HUES64 (cell line): ENCODE measurements around the gene SAT1. TPM values are rescaled to one million over a fixed set of nuclear protein-coding genes. Genes with fewer than 3 reads are reported as not detected.
"Not testable (repeated sequence)": the region's sequence is repeated elsewhere in the genome, so short reads cannot be mapped to it uniquely, and the experiment has no call there.

Experiments used
- H3K27ac ChIP-seq: 2 replicates; pipeline ENCODE4 v1.7.0; 2013; ENCODE audit warnings: low read depth, low read length, inconsistent platforms
- H3K27me3 ChIP-seq: 2 replicates; pipeline ENCODE4 v1.6.1; 2013; ENCODE audit warnings: mild to moderate bottlenecking, low read length; ENCODE audit not compliant: insufficient read depth
- H3K36me3 ChIP-seq: 2 replicates; pipeline ENCODE4 v1.6.1; 2013; ENCODE audit warnings: mild to moderate bottlenecking, low read length; ENCODE audit not compliant: insufficient read depth
- H3K4me1 ChIP-seq: 2 replicates; pipeline ENCODE4 v1.6.1; 2013; ENCODE audit warnings: mild to moderate bottlenecking, low read length, moderate library complexity; ENCODE audit not compliant: insufficient read depth
- H3K4me3 ChIP-seq: 2 replicates; pipeline ENCODE4 v1.5.1; 2013; ENCODE audit warnings: mild to moderate bottlenecking, low read length, moderate library complexity
- H3K9ac ChIP-seq: 2 replicates; pipeline ENCODE4 v1.6.1; 2013; ENCODE audit warnings: mild to moderate bottlenecking, low read depth, low read length
- H3K9me3 ChIP-seq: 2 replicates; pipeline ENCODE4 v1.6.1; 2013; ENCODE audit warnings: low read depth, low read length; ENCODE audit not compliant: insufficient read depth
- WGBS: fragments of 150-250, 120-280 bp; methylation state at CpG from one replicate; pipeline ENCODE4 v1.1.7; 2013; ENCODE audit warnings: missing lambda C conversion rate; 5-methylcytosine and 5-hydroxymethylcytosine counted together
- polyA plus RNA-seq, 2 experiments: library from polyadenylated mRNA; stranded (reverse); fragments of 50-300 nt; gene quantifications; one replicate each; pipeline ENCODE4 v1.2.3, GENCODE V29; 2013

SAT1 gene
- polyA plus RNA-seq (2013, experiment 1 of 2): 46.4 TPM
- 70.9 TPM for polyA plus RNA-seq (2013, experiment 2 of 2)

DNA sequence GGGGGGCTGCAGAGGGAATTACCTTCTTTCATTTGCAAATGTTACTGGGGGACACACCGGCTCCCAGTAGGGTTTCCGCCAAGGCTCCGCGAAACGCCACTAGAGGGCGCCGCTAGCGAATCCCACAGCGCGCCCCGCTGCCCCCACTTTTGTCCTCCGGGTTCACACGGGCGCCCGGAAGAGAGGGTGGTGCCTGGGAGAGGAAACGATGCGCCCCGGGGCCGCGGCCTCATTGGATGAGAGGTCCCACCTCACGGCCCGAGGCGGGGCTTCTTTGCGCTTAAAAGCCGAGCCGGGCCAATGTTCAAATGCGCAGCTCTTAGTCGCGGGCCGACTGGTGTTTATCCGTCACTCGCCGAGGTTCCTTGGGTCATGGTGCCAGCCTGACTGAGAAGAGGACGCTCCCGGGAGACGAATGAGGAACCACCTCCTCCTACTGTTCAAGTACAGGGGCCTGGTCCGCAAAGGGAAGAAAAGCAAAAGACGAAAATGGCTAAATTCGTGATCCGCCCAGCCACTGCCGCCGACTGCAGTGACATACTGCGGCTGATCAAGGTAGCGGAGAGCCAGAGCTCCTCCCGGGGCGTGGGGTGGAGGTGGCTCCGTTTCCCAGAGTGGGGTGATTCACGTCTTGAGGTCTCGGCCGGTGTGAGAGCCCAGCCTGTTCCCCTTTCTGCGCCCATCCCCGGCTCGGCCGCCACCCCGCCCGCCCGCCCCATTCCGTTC is at the start of gene SAT1:
SAT1 (plus strand) TSS at position 311 of the 726 bp plus-strand sequence; CDS start at position 490, 179 bp downstream.
- peak within 1 kb of the TSS; percentile 86 for H3K4me3 ChIP-seq
- no peak within 1 kb of the TSS; the same call in none of the 2 replicates for H3K27ac ChIP-seq
- no peaks in the 10 kb centered on the region for H3K27me3 ChIP-seq
- H3K36me3 ChIP-seq: peaks cover 21% of the 10 kb centered on the region
- H3K9me3 ChIP-seq: no peaks in the 10 kb centered on the region
- under 1% methylated on average over 47 of the region's 58 CpGs for WGBS
- H3K9ac ChIP-seq: peak within 1 kb of the TSS; percentile 66
- no peaks in the 10 kb centered on the region; the same call in 1 of the 2 replicates for H3K4me1 ChIP-seq

DNA sequence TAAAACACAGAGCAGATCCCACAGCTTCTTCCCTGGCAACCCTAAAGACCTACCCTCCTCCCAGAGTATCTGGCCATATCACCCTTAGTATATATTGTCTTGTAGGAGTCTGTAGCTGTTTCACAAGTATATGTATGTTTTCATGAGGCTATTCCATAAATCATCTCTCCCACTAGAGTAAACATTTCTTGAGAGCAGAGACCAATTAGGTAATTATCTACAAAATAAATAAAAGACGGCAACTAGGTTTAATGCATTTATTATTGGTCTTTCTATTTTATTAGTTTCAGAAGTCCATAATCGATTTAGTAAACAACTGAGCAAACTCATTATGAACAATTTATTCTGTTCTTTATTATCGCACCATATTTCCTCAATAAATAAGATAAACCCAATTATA is 46.9 kb upstream of the SAT1 start:
- no peaks in the 10 kb centered on the region for H3K27me3 ChIP-seq
- H3K4me1 ChIP-seq: no peaks in the 10 kb centered on the region
- peaks cover 12% of the 10 kb centered on the region for H3K36me3 ChIP-seq
- no CpG with 5 or more reads among the region's 3 CpGs for WGBS
- no peak overlapping the region for H3K9ac ChIP-seq
- H3K4me3 ChIP-seq: no peak overlapping the region
- no peak overlapping the region for H3K27ac ChIP-seq
- no peaks in the 10 kb centered on the region for H3K9me3 ChIP-seq

DNA sequence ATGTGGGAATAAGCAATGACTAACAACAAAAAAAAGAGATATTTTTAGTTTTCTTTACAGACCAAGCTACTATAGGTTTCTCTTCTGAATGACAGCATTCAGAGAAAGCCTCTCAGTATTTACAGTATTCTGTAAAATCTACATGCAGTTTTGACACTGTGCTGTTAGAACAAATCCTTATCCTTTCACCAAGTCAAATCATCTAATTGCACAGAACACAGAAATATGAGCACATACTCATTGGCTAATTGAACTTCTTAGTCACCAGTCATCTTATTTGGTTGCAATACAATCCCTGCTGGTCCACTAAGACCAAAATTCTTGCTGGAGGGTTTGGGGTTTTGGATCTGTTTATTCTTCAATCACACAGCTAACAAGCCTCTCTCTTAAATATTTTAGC is 45.6 kb upstream of the SAT1 start:
- Histone ChIP-seq H3K9me3 (no peaks in the 10 kb centered on the region), H3K27ac (no peak overlapping the region), H3K4me1 (no peaks in the 10 kb centered on the region), H3K36me3 (peaks cover 7% of the 10 kb centered on the region; the same call in 1 of the 2 replicates), H3K9ac (no peak overlapping the region), H3K4me3 (no peak overlapping the region), H3K27me3 (no peaks in the 10 kb centered on the region)

DNA sequence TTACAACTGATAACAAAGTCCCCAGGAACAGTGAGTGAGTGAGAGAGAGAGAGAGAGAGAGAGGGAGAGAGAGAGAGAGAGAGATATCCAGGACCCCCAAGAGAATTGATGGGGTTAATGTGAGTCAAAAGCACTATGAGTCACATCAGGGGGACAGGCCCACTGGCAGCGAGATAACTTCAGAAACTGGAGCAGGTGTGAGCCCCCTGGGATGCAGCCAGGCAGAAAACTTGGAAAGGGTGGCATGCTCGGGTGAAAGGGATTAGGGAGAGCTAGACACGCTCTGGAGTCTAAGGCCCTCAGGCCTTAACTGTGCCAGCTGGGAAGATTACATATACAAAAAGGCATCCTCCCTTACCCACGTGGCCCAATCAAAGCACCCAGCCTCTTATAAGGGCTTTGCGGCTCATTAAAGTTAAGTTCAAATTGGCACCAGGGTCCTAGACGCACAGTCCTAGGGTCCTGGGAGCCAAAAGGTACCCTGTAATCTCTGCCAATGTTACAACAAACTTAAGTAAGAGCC is 40.7 kb upstream of the SAT1 start:
- no peaks in the 10 kb centered on the region for H3K27me3 ChIP-seq
- no peaks in the 10 kb centered on the region for H3K36me3 ChIP-seq
- H3K9ac ChIP-seq: peak overlapping the region; percentile 76
- H3K9me3 ChIP-seq: no peaks in the 10 kb centered on the region
- WGBS: 6% methylated on average over 6 of the region's 6 CpGs
- no peaks in the 10 kb centered on the region for H3K4me1 ChIP-seq
- peak overlapping the region; percentile 90 for H3K4me3 ChIP-seq
- H3K27ac ChIP-seq: peak overlapping the region; percentile 67; the same call in 1 of the 2 replicates

DNA sequence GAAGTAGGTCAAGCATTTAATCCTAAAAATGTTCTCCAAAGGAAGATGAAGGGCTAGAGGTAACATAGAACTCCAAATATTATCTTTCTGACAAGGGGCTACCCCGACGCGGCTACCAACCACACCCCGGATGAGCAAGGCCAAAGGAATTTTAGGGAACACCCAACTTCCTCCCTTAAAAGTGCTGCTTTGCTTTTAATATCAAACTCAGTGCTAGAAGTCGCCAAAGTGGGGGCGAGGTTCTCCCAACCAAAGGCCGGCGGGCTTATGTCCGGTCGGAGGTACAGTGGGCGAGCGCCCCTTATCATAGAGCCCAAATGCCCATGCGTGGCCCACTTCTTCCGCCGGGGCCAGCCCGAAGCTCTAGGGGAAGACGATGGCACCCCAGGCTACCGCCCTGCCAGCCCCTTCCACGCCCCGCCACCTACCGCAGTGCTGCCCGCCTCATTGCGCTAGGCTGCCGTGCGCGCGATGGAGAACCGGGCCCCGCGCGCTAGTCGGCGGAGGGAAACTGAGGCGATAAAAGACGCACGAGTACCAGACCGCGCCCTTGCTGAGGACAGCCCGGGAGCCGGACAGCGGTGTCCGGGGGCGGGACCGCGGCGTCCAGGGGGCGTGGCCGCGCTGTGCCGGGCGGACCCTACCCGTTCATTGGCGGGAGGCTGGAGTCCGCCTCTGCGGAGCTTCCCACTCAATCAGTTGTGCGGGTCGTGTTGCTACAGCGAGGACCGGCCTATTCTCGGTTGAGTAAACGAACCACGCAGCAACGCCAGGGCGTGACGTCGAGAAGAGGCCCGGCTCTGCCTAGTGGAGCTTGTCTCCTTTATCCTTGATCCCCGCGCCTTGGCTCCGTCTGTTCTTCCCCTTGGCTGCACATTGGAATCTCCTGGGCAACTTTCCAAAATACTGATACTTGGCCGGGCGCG is 40.0 kb upstream of the SAT1 start, which contains the start of gene ACOT9:
ACOT9 (minus strand) TSS at position 580 of the 926 bp plus-strand sequence; CDS start at position 448, 132 bp downstream.
- Histone ChIP-seq H3K9me3 (no peaks in the 10 kb centered on the region), H3K4me1 (no peaks in the 10 kb centered on the region), H3K4me3 (peak within 1 kb of the TSS; percentile 90), H3K9ac (peak within 1 kb of the TSS; percentile 76), H3K36me3 (no peaks in the 10 kb centered on the region), H3K27me3 (no peaks in the 10 kb centered on the region), H3K27ac (peak within 1 kb of the TSS; percentile 67)
- 1% methylated on average over 73 of the region's 73 CpGs for WGBS

DNA sequence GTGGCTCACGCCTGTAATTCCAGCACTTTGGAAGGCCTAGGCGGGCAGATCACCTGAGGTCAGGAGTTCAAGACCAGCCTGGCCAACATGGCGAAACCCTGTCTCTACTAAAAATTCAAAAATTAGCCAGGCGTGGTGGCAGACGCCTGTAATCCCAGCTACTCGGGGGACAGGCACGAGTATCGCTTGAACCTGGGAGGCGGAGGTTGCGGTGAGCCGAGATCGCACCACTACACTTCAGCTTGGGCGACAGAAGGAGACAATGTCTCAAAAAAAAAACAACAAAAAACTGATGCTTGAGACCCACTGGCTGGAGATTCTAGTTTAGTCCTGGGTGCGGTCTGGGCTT is 39.4 kb upstream of the SAT1 start:
- not testable (repeated sequence) for H3K36me3 ChIP-seq, H3K9me3 ChIP-seq, H3K4me1 ChIP-seq, H3K27me3 ChIP-seq
- H3K9ac ChIP-seq: peak overlapping the region; percentile 52
- H3K4me3 ChIP-seq: peak overlapping the region; percentile 90
- WGBS: 77% methylated on average over 14 of the region's 14 CpGs
- H3K27ac ChIP-seq: peak overlapping the region; percentile 46; the same call in 1 of the 2 replicates

DNA sequence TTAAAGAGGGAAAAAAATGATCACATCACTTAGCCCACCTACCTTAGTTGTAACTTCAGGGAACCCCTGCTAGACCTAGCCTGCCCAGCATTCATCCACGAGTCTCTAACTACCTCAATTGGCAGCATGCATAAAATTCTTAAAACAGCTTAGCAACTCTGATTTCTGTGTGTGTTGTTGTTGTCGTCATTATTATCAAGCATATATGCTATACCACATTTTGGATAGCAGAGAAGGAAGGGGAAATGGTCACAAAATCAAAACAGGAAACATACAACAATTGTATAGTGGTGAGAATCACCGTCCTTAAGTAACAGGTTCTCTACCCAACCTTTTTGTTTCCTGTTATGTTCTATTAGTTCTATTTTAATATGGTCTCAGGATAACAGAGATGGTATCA is 37.2 kb upstream of the SAT1 start:
- Histone ChIP-seq H3K9ac (no peak overlapping the region), H3K9me3 (no peaks in the 10 kb centered on the region), H3K36me3 (no peaks in the 10 kb centered on the region), H3K4me1 (no peaks in the 10 kb centered on the region), H3K27ac (no peak overlapping the region), H3K27me3 (no peaks in the 10 kb centered on the region), H3K4me3 (no peak overlapping the region)
- 90% methylated on average over 1 of the region's 3 CpGs for WGBS

DNA sequence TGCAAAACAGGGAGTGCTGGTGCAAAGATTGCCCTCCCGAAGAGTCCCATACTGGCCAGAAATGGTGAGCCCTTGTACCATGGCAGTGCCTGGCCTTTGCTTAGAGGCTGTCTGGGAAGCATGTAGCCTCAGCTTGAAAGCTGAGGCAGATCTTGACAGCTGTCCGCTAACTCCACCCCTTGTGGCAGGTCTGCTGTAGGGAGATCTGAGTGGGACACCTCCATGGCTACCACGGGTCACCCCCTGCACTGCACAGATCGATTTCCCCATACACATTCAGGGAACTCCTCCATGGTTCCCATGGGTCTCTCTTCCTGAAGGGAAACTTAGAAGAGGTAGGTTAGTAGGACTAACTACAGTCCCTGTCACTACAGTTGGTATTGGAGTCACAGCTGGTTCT is 33.8 kb upstream of the SAT1 start:
- H3K9me3 ChIP-seq: no peaks in the 10 kb centered on the region
- no peaks in the 10 kb centered on the region for H3K27me3 ChIP-seq
- no peaks in the 10 kb centered on the region for H3K4me1 ChIP-seq
- no peak overlapping the region for H3K27ac ChIP-seq
- no peak overlapping the region for H3K9ac ChIP-seq
- WGBS: 93% methylated on average over 3 of the region's 4 CpGs
- H3K4me3 ChIP-seq: no peak overlapping the region
- no peaks in the 10 kb centered on the region for H3K36me3 ChIP-seq

DNA sequence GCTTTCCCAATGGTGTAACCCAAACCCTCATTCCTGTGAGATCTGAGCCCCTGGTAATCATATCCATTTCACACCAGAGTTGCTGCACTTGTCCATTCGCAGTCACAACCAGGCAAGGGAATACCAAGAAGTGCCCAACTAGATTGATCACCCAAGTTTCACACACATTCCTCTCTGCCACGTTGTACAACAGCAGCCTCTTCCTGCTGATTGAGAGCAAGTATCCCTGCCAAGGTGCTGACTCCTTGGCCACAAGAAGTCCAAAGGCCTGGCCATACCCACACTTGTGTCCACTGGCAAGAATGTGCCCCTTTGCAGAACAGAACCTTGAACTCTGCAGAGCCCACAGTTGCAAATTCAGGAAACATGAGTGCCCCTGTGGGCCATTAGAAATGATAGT is 33.4 kb upstream of the SAT1 start:
- Histone ChIP-seq H3K4me1 (no peaks in the 10 kb centered on the region), H3K4me3 (no peak overlapping the region), H3K27me3 (no peaks in the 10 kb centered on the region), H3K9ac (no peak overlapping the region), H3K27ac (no peak overlapping the region), H3K36me3 (no peaks in the 10 kb centered on the region), H3K9me3 (no peaks in the 10 kb centered on the region)
- 76% methylated on average over 2 of the region's 2 CpGs for WGBS

DNA sequence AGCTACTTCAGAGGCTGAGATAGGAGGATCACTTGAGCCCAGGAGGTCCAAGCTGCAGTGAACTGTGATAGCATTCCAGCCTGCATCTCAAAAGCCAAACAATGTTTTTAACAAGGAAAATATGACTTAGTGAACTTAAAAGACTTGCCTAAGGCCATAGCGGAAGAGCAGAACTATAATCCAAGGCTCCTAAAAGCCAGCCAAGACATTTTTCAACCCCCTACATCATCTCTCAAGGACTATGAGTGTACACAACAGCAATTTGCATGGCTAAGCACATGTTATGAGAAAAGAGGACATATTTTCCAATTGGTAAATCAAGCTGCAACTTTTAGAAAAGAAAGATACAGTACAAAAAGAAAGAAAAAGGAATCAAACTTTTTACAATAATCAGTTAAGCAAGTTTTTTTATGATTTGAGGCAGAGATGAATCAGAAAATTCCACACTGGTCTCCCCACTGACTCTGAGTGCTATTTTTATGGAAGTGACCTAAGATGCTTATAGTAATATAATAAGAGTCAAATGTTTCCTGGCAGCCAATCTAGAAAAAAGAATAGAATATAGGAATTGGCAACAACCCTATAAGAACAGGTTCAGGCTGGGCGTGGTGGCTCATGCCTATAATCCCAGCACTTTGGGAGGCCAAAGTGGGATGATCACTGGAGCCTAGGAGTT is 30.1 kb upstream of the SAT1 start:
- Histone ChIP-seq H3K27ac (no peak overlapping the region), H3K4me3 (no peak overlapping the region), H3K36me3 (no peaks in the 10 kb centered on the region), H3K9ac (no peak overlapping the region), H3K9me3 (no peaks in the 10 kb centered on the region), H3K4me1 (no peaks in the 10 kb centered on the region), H3K27me3 (no peaks in the 10 kb centered on the region)
- WGBS: 92% methylated on average over 2 of the region's 2 CpGs
